ENCODE results near the gene HDDC2. TPM values are rescaled to one million over a fixed set of nuclear protein-coding genes. Genes with fewer than 3 reads are reported as not detected.

Gene HDDC2
- total and polyA plus RNA-seq, 5 donors = 83.0 to 157 (median 102) TPM

- intact Hi-C loops (cut with DNase I) = no loop called here
- ATAC-seq = no peak
- no peaks in the 10 kb centered on the region for H3K27me3 ChIP-seq (ENCODE audit: control insufficient read depth, insufficient read depth)
- H3K27ac ChIP-seq (ENCODE audit: low read length) = no peak overlapping the region
- 91% methylated on average over 8 of the region's 8 CpGs for whole genome bisulfite sequencing
- H3K9me3 ChIP-seq (ENCODE audit: control insufficient read depth, low read length) = no peaks in the 10 kb centered on the region
- DNase-seq = no peak
- no peaks in the 10 kb centered on the region for H3K4me1 ChIP-seq (ENCODE audit: control insufficient read depth, insufficient read depth, low read length)
- H3K4me3 ChIP-seq (ENCODE audit: low read length) = no peak overlapping the region
Observed at GRCh38 chr6:125271486-125272159, 30.1 kb downstream of the HDDC2 start.

- Histone ChIP-seq H3K4me1 (ENCODE audit: control insufficient read depth, insufficient read depth, low read length) (no peaks in the 10 kb centered on the region), H3K27ac (ENCODE audit: low read length) (no peak overlapping the region), H3K9me3 (ENCODE audit: control insufficient read depth, low read length) (no peaks in the 10 kb centered on the region), H3K4me3 (ENCODE audit: low read length) (no peak overlapping the region), H3K27me3 (ENCODE audit: control insufficient read depth, insufficient read depth) (no peaks in the 10 kb centered on the region)
- no peak for ATAC-seq
- 98% methylated on average over 4 of the region's 4 CpGs for WGBS
- DNase-seq = peak in 1 of 3 donors; percentile 17
- intact Hi-C loops (cut with DNase I) = no loop called here
Observed at GRCh38 chr6:125270380-125270779, 31.4 kb downstream of the HDDC2 start.

GRCh38 chr6:125269328-125269985, 32.3 kb downstream of the HDDC2 start:
- Histone ChIP-seq H3K27ac (ENCODE audit: low read length) (no peak overlapping the region), H3K27me3 (ENCODE audit: control insufficient read depth, insufficient read depth) (no peaks in the 10 kb centered on the region), H3K4me3 (ENCODE audit: low read length) (no peak overlapping the region), H3K4me1 (ENCODE audit: control insufficient read depth, insufficient read depth, low read length) (no peaks in the 10 kb centered on the region), H3K9me3 (ENCODE audit: control insufficient read depth, low read length) (no peaks in the 10 kb centered on the region)
- ATAC-seq (no peak), DNase-seq (peak in 1 of 3 donors; percentile 4)
- intact Hi-C loops (cut with DNase I) = no loop called here
- 95% methylated on average over 7 of the region's 7 CpGs for WGBS

GRCh38 chr6:125268765-125269164, 33.0 kb downstream of the HDDC2 start:
- ATAC-seq = no peak
- no peak overlapping the region for H3K4me3 ChIP-seq (ENCODE audit: low read length)
- intact Hi-C loops (cut with DNase I) = no loop called here
- no peaks in the 10 kb centered on the region for H3K4me1 ChIP-seq (ENCODE audit: control insufficient read depth, insufficient read depth, low read length)
- no peak overlapping the region for H3K27ac ChIP-seq (ENCODE audit: low read length)
- no peaks in the 10 kb centered on the region for H3K9me3 ChIP-seq (ENCODE audit: control insufficient read depth, low read length)
- 96% methylated on average over 4 of the region's 4 CpGs for WGBS
- no peaks in the 10 kb centered on the region for H3K27me3 ChIP-seq (ENCODE audit: control insufficient read depth, insufficient read depth)
- DNase-seq = no peak

DNA sequence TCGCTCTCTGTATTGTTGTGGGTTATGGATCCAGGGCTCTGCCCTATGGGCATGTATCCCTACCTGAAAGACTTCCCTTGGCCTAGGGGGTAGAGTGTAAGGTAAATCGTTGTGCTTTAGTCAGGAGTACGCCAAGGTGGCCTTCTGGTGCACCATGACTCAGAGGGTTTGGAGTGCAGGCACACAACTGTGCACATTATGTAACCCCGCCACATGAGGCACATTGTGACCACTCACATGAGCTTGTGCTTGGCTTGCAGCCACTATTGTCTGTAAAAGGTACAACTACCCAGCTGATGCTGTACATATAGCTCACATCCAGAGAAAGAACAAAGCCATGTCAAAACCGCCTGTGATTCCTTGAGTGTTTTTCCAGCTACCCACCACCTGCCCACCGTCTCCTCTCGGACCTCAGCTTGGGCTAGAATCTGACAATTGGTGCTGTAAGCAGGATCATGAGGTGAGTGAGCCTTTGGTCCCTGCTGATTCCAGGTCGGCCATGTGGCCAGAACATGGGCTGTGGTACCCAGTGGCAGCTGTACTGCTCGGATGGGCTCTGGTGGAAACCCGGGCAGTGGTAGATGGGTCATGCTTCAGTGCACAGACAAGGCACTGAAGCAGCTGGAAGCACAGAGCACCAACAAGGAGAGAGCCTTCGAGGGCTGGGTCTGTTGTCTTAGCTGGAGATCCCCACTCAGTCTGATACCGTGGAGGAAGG, 33.8 kb downstream of the HDDC2 start:
- WGBS = 93% methylated on average over 12 of the region's 12 CpGs
- ATAC-seq (no peak), DNase-seq (no peak)
- H3K27ac ChIP-seq (ENCODE audit: low read length) = no peak overlapping the region
- no peak overlapping the region for H3K4me3 ChIP-seq (ENCODE audit: low read length)
- no peaks in the 10 kb centered on the region for H3K27me3 ChIP-seq (ENCODE audit: control insufficient read depth, insufficient read depth)
- intact Hi-C loops (cut with DNase I) = no loop called here
- no peaks in the 10 kb centered on the region for H3K4me1 ChIP-seq (ENCODE audit: control insufficient read depth, insufficient read depth, low read length)
- H3K9me3 ChIP-seq (ENCODE audit: control insufficient read depth, low read length) = no peaks in the 10 kb centered on the region

- Histone ChIP-seq H3K27ac (ENCODE audit: low read length) (no peak overlapping the region), H3K27me3 (ENCODE audit: control insufficient read depth, insufficient read depth) (no peaks in the 10 kb centered on the region), H3K4me1 (ENCODE audit: control insufficient read depth, insufficient read depth, low read length) (no peaks in the 10 kb centered on the region), H3K4me3 (ENCODE audit: low read length) (no peak overlapping the region), H3K9me3 (ENCODE audit: control insufficient read depth, low read length) (no peaks in the 10 kb centered on the region)
- DNase-seq (no peak), ATAC-seq (no peak)
- WGBS = 80% methylated on average over 4 of the region's 4 CpGs
- intact Hi-C loops (cut with DNase I) = no loop called here
Observed at GRCh38 chr6:125264476-125264875, 37.3 kb downstream of the HDDC2 start.

- Histone ChIP-seq H3K27me3 (ENCODE audit: control insufficient read depth, insufficient read depth) (no peaks in the 10 kb centered on the region), H3K4me1 (ENCODE audit: control insufficient read depth, insufficient read depth, low read length) (no peaks in the 10 kb centered on the region), H3K9me3 (ENCODE audit: control insufficient read depth, low read length) (no peaks in the 10 kb centered on the region), H3K27ac (ENCODE audit: low read length) (no peak overlapping the region), H3K4me3 (ENCODE audit: low read length) (no peak overlapping the region)
- ATAC-seq (peak; percentile 42 to 64), DNase-seq (peak in 2 of 3 donors; percentile 64 to 70)
- WGBS = 62% methylated on average over 12 of the region's 12 CpGs
- intact Hi-C loops (cut with DNase I) = no loop called here
Observed at GRCh38 chr6:125262016-125263013, 39.5 kb downstream of the HDDC2 start.

GRCh38 chr6:125259354-125259736, 42.4 kb downstream of the HDDC2 start:
- WGBS = 75% methylated on average over 2 of the region's 2 CpGs
- no peaks in the 10 kb centered on the region for H3K9me3 ChIP-seq (ENCODE audit: control insufficient read depth, low read length)
- DNase-seq (no peak), ATAC-seq (no peak)
- H3K27ac ChIP-seq (ENCODE audit: low read length) = no peak overlapping the region
- H3K4me1 ChIP-seq (ENCODE audit: control insufficient read depth, insufficient read depth, low read length) = no peaks in the 10 kb centered on the region
- no peaks in the 10 kb centered on the region for H3K27me3 ChIP-seq (ENCODE audit: control insufficient read depth, insufficient read depth)
- no peak overlapping the region for H3K4me3 ChIP-seq (ENCODE audit: low read length)
- intact Hi-C loops (cut with DNase I) = no loop called here

DNA sequence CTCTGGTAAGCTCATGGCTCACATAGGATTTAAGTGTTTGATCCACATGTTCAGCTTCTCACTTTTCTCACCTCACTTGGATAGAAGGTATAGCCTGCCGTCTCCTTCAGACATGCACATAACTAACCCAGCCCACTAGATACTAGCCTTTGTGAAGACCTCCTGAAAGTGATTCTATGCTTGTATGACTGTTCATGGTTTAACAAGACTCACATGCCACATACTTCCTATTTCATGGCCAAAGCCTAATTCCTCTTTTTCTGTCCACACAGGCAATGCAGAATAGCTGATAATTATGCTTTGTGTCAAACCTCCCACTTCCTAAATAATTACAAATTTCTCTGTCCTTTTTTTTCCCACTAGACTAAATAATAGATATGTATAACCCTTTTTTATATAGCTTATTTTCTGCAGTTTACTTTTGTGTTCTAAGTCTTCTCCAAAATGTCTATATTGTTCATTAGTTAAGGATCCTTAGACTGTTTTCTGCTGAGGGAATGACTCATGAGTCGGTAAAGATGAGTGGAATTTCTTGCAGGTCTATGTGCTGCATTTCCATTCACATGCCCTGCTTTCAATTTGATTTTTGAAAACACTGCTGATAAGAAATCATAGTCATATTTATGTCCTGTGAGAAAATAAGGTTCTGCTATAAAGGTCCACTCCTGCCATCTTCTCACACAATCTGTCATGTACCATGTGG, 43.0 kb downstream of the HDDC2 start:
- no peak for ATAC-seq

DNA sequence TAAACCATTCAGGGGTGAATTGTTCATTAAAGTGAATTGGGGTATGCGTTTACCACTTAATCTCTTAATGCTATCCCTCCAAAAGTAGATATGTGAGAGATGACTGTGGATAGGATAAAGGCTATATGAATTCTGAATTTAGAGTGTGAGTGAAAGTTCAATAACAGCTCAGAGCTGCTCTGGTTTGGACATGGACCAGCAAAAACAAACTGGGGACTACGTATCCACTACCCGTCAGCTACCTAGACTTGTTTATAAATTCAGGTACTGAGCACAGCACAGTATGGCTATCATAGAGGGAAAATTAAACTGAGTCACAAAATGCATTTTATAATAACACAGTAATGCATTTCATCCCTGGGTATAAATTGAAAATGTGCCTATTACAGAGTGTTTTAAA, 44.4 kb downstream of the HDDC2 start:
- Histone ChIP-seq H3K9me3 (ENCODE audit: control insufficient read depth, low read length) (no peaks in the 10 kb centered on the region), H3K27ac (ENCODE audit: low read length) (no peak overlapping the region), H3K27me3 (ENCODE audit: control insufficient read depth, insufficient read depth) (no peaks in the 10 kb centered on the region), H3K4me1 (ENCODE audit: control insufficient read depth, insufficient read depth, low read length) (no peaks in the 10 kb centered on the region), H3K4me3 (ENCODE audit: low read length) (no peak overlapping the region)
- 91% methylated on average over 3 of the region's 3 CpGs for WGBS
- ATAC-seq (no peak), DNase-seq (no peak)
- intact Hi-C loops (cut with DNase I) = no loop called here

More for the DNA sequence above, 43.0 kb downstream of the HDDC2 start:
- H3K4me1 ChIP-seq (ENCODE audit: control insufficient read depth, insufficient read depth, low read length) = no peaks in the 10 kb centered on the region
- H3K27me3 ChIP-seq (ENCODE audit: control insufficient read depth, insufficient read depth) = no peaks in the 10 kb centered on the region
- WGBS = 94% methylated on average over 2 of the region's 2 CpGs
- no peak overlapping the region for H3K4me3 ChIP-seq (ENCODE audit: low read length)
- H3K27ac ChIP-seq (ENCODE audit: low read length) = no peak overlapping the region
- DNase-seq = no peak
- intact Hi-C loops (cut with DNase I) = no loop called here
- no peaks in the 10 kb centered on the region for H3K9me3 ChIP-seq (ENCODE audit: control insufficient read depth, low read length)
